ENCODE measurements around the gene TRIP12.
A peak's percentile ranks its signal among the peaks of the same experiment; 100 is the strongest.
"Not testable (repeated sequence)": the region's sequence is repeated elsewhere in the genome, so short reads cannot be mapped to it uniquely, and the experiment has no call there.

Gene TRIP12

GRCh38 chr2:229851870-229852269 is 69.9 kb downstream of the TRIP12 start:
- Histone ChIP-seq H3K4me1 (ENCODE audit: control insufficient read depth, insufficient read depth, low read length) (0 out of 2 replicates have a peak, but pooled peaks cover 4% of the 10 kb centered on the region), H3K4me3 (ENCODE audit: low read depth, low read length) (no peak overlapping the region), H3K36me3 (ENCODE audit: control insufficient read depth in 2 of 2, insufficient read depth in 1 of 2, low read length in 2 of 2) (peaks cover 12 to 40% of the 10 kb centered on the region in 2 experiments), H3K9me3 (ENCODE audit: control insufficient read depth, insufficient read depth, low read depth, low read length) (no peaks in the 10 kb centered on the region), H3K27ac (ENCODE audit: extremely low read depth, low read depth, low read length) (no peak overlapping the region)
- ChIA-PET POLR2A (interaction anchor here (1.4 kb wide), 1 partner anchor 17 kb away, joined by 5 read pairs; no protein-coding TSS in a partner anchor), CTCF (no interaction called here)
- TF ChIP-seq, protein P1, sequence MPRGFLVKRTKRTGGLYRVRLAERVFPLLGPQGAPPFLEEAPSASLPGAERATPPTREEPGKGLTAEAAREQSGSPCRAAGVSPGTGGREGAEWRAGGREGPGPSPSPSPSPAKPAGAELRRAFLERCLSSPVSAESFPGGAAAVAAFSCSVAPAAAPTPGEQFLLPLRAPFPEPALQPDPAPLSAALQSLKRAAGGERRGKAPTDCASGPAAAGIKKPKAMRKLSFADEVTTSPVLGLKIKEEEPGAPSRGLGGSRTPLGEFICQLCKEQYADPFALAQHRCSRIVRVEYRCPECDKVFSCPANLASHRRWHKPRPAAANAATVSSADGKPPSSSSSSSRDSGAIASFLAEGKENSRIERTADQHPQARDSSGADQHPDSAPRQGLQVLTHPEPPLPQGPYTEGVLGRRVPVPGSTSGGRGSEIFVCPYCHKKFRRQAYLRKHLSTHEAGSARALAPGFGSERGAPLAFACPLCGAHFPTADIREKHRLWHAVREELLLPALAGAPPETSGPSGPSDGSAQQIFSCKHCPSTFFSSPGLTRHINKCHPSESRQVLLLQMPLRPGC (tag by site-specific recombination; IDR thresholded peaks at IDR 0.05), result no peak
- TF ChIP-seq ZNF366 (tag by site-specific recombination; conservative IDR thresholded peaks at IDR 0.05), result no peak
- TF ChIP-seq ZNF324 (tag by site-specific recombination; IDR thresholded peaks at IDR 0.05), result no peak
- no peak for TF ChIP-seq ZNF792 (tag by site-specific recombination; IDR thresholded peaks at IDR 0.05)
- TF ChIP-seq REST (tag by site-specific recombination; IDR thresholded peaks at IDR 0.05), result no peak
- TF ChIP-seq ZNF530 (tag by site-specific recombination; IDR thresholded peaks at IDR 0.05; ENCODE audit: low read depth), result no peak
- no peak for TF ChIP-seq ZNF558 (tag by site-specific recombination; IDR thresholded peaks at IDR 0.05)
- TF ChIP-seq ZNF560 (tag by site-specific recombination; IDR thresholded peaks at IDR 0.05; ENCODE audit: borderline replicate concordance), result no peak
- TF ChIP-seq ZNF600 (tag by site-specific recombination; IDR thresholded peaks at IDR 0.05), result no peak
- no peak for TF ChIP-seq OSR2 (tag by site-specific recombination; IDR thresholded peaks at IDR 0.05)
- no peak for TF ChIP-seq KLF8 (tag by site-specific recombination; IDR thresholded peaks at IDR 0.05)
- no peak for TF ChIP-seq RBAK (tag by site-specific recombination; IDR thresholded peaks at IDR 0.05)

DNA sequence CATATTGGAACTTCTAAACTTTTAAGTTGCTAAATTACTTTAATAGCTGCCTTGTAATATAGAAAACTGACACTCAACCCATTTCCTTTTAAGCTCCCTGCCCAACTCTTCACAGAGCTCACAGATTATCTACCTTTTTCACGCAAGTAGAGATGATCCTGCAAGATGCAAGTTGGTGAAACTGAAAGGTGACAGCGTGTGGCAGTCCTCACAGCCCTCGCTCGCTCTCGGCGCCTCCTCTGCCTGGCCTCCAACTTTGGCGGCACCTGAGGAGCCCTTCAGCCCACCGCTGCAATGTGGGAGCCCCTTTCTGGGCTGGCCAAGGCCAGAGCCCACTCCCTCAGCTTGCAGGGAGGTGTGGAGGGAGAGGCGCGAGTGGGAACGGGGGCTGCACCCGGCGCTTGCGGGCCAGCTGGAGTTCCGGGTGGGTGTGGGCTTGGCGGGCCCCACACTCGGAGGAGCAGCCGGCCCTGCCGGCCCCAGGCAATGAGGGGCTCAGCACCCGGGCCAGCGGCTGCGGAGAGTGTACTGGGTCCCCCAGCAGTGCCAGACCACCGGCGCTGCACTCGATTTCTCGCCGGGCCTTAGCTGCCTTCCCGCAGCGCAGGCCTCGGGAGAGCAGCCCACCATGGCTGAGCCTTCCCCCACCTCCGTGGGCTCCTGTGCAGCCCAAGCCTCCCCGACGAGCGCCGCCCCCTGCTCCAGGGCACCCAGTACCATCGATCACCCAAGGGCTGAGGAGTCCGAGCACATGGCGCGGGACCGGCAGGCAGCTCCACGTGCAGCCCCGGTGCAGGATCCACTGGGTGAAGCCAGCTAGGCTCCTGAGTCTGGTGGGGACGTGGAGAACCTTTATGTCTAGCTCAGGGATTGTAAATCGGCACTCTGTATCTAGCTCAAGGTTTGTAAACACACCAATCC is 71.2 kb downstream of the TRIP12 start:
- CTCF ChIA-PET; H3K9me3 ChIP-seq (ENCODE audit: control insufficient read depth, insufficient read depth, low read depth, low read length); H3K4me1 ChIP-seq (ENCODE audit: control insufficient read depth, insufficient read depth, low read length); H3K4me3 ChIP-seq (ENCODE audit: low read depth, low read length); H3K27ac ChIP-seq (ENCODE audit: extremely low read depth, low read depth, low read length): not testable (repeated sequence)
- peaks cover 6 to 33% of the 10 kb centered on the region in 2 experiments; a peak in 2 of 3 replicates for H3K36me3 ChIP-seq (ENCODE audit: control insufficient read depth in 2 of 2, insufficient read depth in 1 of 2, low read length in 2 of 2)
- POLR2A ChIA-PET, result interaction anchor here (1.4 kb wide), 1 partner anchor 16 kb away, joined by 5 read pairs; no protein-coding TSS in a partner anchor

DNA sequence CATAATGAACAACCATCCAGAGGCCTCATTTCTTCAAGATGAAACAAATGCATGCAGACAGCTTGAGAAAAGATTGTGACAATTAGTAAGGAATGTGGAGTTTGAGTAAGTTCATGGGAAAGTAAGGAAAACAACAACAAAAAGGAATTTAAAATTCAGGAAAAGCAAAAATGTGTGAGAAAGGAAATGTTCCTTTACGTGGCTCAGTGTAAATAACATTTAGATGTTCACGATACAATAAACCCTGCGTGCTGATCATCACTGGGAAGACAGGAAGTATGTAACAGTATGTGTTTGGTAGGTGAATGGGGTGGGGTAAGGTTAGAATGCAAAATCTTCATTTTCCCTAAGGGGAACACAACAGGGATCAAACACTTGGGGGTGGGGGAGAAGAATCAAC is 72.7 kb downstream of the TRIP12 start:
- H3K27ac ChIP-seq (ENCODE audit: extremely low read depth, low read depth, low read length), result no peak overlapping the region
- H3K4me3 ChIP-seq (ENCODE audit: low read depth, low read length), result no peak overlapping the region
- TF ChIP-seq PRDM1 (tag by site-specific recombination; IDR thresholded peaks at IDR 0.05) (peak; percentile 73), ZNF175 (tag by site-specific recombination; IDR thresholded peaks at IDR 0.05) (no peak)
- no peaks in the 10 kb centered on the region for H3K9me3 ChIP-seq (ENCODE audit: control insufficient read depth, insufficient read depth, low read depth, low read length)
- ChIA-PET POLR2A (no interaction called here), CTCF (no interaction called here)
- peaks cover 0 to 23% of the 10 kb centered on the region in 2 experiments; a peak in 1 of 3 replicates for H3K36me3 ChIP-seq (ENCODE audit: control insufficient read depth in 2 of 2, insufficient read depth in 1 of 2, low read length in 2 of 2)
- H3K4me1 ChIP-seq (ENCODE audit: control insufficient read depth, insufficient read depth, low read length), result 0 out of 2 replicates have a peak, but pooled peaks cover 4% of the 10 kb centered on the region
